Measurements from ENCODE around the gene MTERF4.

Gene MTERF4

GRCh38 chr2:241070361-241070760 is 31.7 kb downstream of the MTERF4 start:
- no peak for DNase-seq (ENCODE audit: low spot score)

GRCh38 chr2:241069821-241070281 is 32.2 kb downstream of the MTERF4 start:
- no peak for DNase-seq (ENCODE audit: low spot score)

GRCh38 chr2:241068942-241069810 is 32.9 kb downstream of the MTERF4 start:
- no peak for DNase-seq (ENCODE audit: low spot score)

GRCh38 chr2:241068136-241068941 is 33.7 kb downstream of the MTERF4 start:
- DNase-seq (ENCODE audit: low spot score): no peak

- no peak for DNase-seq (ENCODE audit: low spot score)
These were observed 34.5 kb downstream of the MTERF4 start for GRCh38 chr2:241067501-241068135.

GRCh38 chr2:241066893-241067341 is 35.2 kb downstream of the MTERF4 start:
- DNase-seq (ENCODE audit: low spot score): no peak

- no peak for DNase-seq (ENCODE audit: low spot score)
These were observed 35.8 kb downstream of the MTERF4 start for GRCh38 chr2:241066171-241066892.

GRCh38 chr2:241065355-241065803 is 36.7 kb downstream of the MTERF4 start:
- no peak for DNase-seq (ENCODE audit: low spot score)

GRCh38 chr2:241064802-241065354 is 37.2 kb downstream of the MTERF4 start:
- DNase-seq (ENCODE audit: low spot score): no peak

- DNase-seq (ENCODE audit: low spot score): no peak
These were observed 37.9 kb downstream of the MTERF4 start for GRCh38 chr2:241064008-241064801.

- no peak for DNase-seq (ENCODE audit: low spot score)
These were observed 38.5 kb downstream of the MTERF4 start for GRCh38 chr2:241063587-241063986.

- no peak for DNase-seq (ENCODE audit: low spot score)
These were observed 39.0 kb downstream of the MTERF4 start for GRCh38 chr2:241063093-241063551.

GRCh38 chr2:241062389-241063092 is 39.5 kb downstream of the MTERF4 start:
- DNase-seq (ENCODE audit: low spot score): no peak

GRCh38 chr2:241061275-241061674 is 40.8 kb downstream of the MTERF4 start:
- DNase-seq (ENCODE audit: low spot score): no peak

- no peak for DNase-seq (ENCODE audit: low spot score)
These were observed 48.4 kb downstream of the MTERF4 start for GRCh38 chr2:241053576-241054251.

- DNase-seq (ENCODE audit: low spot score): no peak
These were observed 49.3 kb downstream of the MTERF4 start for GRCh38 chr2:241052677-241053360.

- no peak for DNase-seq (ENCODE audit: low spot score)
These were observed 50.3 kb downstream of the MTERF4 start for GRCh38 chr2:241051578-241052487.
